Activated gamma-delta T cell treated with Interleukin-2 at 50 U/mL for 16 hours (primary cell): Measurements from ENCODE around the gene DENND4B.
"Not testable (repeated sequence)": the region's sequence is repeated elsewhere in the genome, so short reads cannot be mapped to it uniquely, and the experiment has no call there.

Experiments
- DNase-seq: peaks from one replicate; pipeline ENCODE4 v3.0.0-alpha.2; 2020

DENND4B gene

GRCh38 chr1:153922972-153923925, 23.3 kb downstream of the DENND4B start, which contains the start of gene GATAD2B:
GATAD2B (minus strand) TSS chr1:153922972; CDS start chr1:153828347, 94,625 bp downstream.
- DNase-seq = peak; percentile 99

GRCh38 chr1:153922076-153922971, 24.2 kb downstream of the DENND4B start:
- DNase-seq = no peak

DNA sequence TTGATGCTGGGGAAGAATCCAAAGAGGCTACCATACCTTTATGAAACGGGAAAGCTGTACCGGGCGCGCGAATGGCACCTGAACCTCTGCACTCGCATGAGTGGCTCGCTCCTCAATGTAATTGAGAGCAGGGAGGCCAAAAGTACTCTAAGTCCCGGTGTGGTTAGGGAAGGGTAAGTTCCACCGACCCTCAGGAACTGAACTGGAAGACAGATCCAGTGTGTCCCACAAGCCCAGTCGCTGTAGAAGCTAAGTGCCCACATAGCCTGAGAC, 24.8 kb downstream of the DENND4B start:
- no peak for DNase-seq

DNA sequence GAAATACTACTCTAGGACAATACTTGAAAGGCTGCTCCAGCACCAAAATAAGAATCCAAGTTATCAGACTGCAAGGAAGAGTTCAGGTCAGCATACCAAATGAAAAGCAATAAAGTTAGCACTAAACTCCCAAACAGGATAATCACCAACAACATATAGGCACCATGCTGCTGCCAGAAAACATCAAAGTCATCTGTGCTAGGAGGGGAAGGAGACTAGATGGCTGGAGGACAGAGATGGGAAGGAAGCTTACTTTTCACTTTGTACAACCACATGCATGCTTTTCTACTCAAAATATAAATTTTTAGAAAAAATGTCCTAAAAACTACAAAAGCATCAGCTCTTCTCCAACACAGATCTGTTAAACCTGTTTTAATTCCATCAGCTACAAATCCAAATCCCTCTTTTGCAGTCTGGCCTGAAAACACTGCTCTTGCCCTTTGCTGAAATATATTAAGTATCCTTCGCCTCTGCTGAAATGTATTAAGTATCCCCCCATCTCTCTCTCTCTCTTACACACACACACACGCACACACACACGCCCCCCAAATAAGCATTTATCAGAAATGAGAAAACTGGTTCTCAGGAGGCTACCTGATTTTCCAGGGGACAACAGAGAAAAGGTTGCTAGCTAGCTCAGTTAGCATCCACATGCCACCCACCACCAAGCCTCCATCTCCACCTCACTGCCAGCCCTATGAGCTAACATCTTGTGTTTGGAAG, 25.3 kb downstream of the DENND4B start:
- no peak for DNase-seq

- DNase-seq = no peak
These were observed 26.4 kb downstream of the DENND4B start for GRCh38 chr1:153919876-153920852.

DNA sequence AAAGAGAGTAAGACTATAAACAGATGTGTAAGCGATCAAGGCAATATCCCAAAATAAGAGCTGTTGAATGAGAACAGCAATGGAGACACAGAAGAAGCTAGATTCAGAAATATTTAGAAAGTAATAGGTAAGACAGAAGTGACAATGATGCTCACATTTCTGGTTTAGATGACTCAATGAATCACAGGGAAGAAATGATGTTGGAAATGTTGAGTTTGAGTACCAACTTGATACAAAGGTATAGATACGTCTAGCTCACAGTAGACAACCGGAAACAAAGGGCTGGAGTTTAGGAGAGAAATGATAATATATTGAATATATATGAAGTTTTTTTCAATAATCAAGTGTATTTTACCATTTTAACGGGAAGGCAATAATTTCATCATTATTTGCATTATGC, 30.2 kb downstream of the DENND4B start:
- DNase-seq = no peak

- DNase-seq = no peak
These were observed 34.2 kb downstream of the DENND4B start for GRCh38 chr1:153912349-153912748.

DNA sequence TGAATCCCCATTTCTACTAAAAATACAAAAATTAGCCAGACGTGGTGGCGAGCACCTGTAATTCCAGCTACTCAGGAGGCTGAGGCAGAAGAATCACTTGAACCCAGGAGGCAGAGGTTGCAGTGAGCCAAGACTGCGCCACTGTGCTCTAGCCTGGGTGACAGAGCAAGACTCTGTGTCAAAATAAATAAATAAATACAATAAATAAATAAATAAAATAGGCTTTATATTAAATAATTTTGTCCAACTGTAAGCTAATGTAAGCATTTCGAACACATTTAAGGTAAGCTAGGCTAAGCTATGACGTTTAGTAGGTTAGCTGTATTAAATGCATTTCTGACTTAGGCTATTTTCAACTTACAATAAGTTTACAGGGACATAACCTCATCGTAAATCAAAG, 36.0 kb downstream of the DENND4B start:
- not testable (repeated sequence) for DNase-seq

DNA sequence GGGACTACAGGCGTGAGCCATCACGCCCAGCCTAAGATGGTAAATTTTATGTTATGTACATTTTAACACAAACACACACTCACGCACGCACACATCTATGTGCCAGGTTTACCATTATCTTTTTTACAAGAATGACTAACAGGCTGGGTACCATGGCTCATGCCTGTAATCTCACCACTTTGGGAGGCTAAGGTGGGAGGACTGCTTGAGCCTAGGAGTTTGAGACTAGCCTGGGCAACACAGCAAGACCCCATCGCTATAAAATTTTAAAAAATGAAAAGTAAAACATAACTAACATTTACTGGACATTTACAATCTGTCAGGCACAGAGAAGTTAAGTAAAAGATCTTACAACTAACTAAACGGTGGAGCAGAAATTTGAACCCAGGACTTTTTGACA, 38.4 kb downstream of the DENND4B start:
- no peak for DNase-seq

DNA sequence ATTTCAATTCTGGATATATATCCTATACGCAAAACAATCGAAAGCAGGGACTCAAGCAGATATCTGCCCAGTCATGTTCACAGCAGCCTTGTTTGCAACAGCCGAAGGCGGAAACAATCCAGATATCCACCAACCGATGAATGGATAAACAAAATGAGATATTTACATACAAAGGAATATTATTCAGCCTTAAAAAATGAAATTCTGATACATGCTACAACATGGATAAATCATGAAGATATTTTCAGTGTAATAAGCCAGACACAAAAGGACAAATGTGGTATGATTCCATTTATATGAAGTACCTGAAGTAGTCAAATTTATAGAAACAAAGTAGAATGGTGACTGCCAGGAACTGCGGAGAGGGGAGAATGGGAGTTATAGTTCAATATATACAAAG, 39.4 kb downstream of the DENND4B start:
- DNase-seq = no peak

- DNase-seq = no peak
These were observed 40.1 kb downstream of the DENND4B start for GRCh38 chr1:153906396-153906795.

DNA sequence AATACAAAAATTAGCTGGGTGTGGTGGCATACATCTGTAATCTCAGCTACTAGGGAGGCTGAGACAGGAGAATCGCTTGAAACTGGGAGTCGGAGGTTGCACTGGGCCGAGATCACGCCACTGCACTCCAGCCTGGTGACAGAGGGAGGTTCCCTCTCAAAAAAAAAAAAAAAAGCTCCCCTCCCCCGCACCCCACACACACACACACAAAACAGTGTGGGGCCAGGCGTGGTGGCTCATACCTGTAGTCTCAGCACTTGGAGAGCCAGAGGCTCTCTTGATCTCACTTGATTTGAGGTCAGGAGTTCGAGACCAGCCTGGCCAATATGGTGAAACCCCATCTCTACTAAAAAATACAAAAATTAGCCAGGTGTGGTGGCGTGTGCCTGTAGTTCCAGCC, 40.6 kb downstream of the DENND4B start:
- not testable (repeated sequence) for DNase-seq

DNA sequence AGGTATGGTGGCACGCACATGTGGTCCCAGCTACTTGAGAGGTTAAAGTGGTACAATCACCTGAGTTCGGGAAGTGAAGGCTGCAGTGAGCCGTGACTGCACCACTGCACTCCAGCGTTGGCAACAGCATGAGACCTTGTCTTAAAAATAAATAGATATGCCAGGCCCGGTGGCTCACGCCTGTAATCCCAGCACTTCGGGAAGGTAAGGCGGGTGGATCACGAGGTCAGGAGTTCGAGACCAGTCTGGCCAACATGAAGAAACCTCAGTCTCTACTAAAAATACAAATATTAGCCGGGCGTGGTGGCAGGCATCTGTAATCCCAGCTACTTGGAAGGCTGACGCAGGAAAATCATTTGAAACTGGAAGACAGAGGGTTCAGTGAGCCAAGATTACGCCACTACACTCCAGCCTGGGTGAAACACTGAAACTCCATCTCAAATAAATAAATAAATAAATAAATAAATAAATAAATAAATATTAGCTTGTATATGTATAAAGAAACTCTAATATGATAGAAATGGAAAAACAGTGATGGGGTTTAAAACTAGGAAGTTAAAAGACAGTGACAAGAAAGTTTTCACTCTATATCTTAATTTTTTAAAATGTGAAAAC, 42.6 kb downstream of the DENND4B start:
- no peak for DNase-seq

GRCh38 chr1:153899509-153899908, 47.0 kb downstream of the DENND4B start:
- DNase-seq = no peak

GRCh38 chr1:153895866-153896265, 50.7 kb downstream of the DENND4B start:
- not testable (repeated sequence) for DNase-seq

GRCh38 chr1:153891042-153891441, 55.5 kb downstream of the DENND4B start:
- DNase-seq = not testable (repeated sequence)

- no peak for DNase-seq
These were observed 58.0 kb downstream of the DENND4B start for GRCh38 chr1:153888533-153888932.

- no peak for DNase-seq
These were observed 60.4 kb downstream of the DENND4B start for GRCh38 chr1:153886127-153886526.

- DNase-seq = no peak
These were observed 63.3 kb downstream of the DENND4B start for GRCh38 chr1:153883223-153883622.

DNA sequence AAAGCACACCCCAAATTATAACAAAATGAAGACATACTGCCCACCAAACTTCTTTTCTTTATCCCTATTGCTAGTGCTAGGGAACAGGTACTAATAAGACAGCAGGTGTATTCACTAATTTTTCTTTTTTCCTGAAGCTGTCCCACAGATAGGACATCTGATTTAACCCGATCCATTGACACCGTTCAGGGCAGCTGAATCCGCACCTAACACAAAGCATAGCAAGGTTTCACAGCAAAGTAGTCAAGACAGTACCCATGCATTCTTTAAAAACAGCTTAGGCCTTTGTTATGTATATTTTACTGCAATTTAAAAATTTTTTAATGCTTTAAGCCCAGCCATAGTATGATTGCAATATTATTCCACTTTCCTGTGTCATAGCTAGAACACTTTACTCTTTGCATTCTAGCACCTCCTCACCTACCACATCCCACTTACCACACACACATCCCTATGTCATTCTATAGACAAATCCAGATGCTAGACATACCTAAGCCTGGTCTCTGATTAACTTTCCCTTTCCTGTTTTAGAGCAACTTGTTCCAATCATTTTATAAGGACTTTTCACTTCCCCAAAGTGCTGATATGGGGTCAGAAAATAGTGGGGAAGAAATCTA, 64.1 kb downstream of the DENND4B start:
- DNase-seq = no peak

DNA sequence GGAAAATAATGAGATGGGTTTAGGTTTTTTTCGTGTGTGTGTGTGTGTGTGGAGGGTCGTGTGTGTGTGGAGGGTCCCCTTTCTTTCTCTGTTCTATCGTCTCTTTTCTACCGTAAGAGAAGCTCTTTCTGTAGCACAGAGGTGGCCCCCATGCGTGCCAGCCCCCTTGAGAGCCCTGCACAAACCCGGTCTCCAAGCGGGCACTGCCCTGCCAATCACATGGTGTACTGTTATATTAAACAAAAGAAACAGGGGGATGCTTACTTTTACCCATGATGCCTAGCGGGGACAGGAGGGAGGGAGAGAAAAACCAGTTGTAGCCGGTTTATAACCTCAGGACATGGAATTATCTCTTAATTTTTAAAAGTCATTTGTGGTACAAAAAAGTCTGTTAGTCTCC, 64.8 kb downstream of the DENND4B start:
- DNase-seq = no peak
